Uterus (tissue), 2 donors: ENCODE data around the gene APOL4.

ENCODE experiments used
- POLR2A ChIP-seq, 2 donors: fragments of 450-650 bp; IDR thresholded peaks; one replicate each; pipeline ENCODE4 v1.6.1; 2016; ENCODE audit warnings: antibody characterized with exemption in 2 of 2, mild to moderate bottlenecking in 1 of 2, moderate library complexity in 1 of 2
- TF ChIP-seq, protein P1 (sequence below), 4 experiments: fragments of 200-600 bp in 2 of 4; fragments of 450-650 bp in 2 of 4; sonication (generic) in 2 of 4; IDR thresholded peaks; one replicate each; pipeline ENCODE4 v1.5.1; 2016 to 2019; ENCODE audit warnings: antibody characterized with exemption in 4 of 4, mild to moderate bottlenecking in 2 of 4, moderate library complexity in 1 of 4

DNA sequence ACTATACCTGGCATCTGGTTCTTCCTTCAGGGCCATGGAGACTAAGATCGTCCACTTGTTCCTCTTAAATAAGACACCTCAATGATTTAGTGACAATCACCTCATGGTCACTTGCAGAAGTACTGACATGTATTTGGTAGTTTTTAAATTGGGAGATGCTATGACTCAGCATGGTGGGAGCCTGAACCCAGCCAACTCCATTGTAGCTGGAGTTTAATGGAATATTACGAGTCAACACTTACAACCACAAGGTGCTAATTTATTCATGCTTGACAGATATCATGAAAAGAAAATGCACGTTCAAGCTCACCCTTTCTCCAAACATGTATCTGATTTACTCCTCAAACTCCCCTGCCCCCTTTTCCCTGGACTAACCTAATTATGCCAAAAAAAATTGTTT, 24.4 kb downstream of the APOL4 start:
- TF ChIP-seq, protein P1, sequence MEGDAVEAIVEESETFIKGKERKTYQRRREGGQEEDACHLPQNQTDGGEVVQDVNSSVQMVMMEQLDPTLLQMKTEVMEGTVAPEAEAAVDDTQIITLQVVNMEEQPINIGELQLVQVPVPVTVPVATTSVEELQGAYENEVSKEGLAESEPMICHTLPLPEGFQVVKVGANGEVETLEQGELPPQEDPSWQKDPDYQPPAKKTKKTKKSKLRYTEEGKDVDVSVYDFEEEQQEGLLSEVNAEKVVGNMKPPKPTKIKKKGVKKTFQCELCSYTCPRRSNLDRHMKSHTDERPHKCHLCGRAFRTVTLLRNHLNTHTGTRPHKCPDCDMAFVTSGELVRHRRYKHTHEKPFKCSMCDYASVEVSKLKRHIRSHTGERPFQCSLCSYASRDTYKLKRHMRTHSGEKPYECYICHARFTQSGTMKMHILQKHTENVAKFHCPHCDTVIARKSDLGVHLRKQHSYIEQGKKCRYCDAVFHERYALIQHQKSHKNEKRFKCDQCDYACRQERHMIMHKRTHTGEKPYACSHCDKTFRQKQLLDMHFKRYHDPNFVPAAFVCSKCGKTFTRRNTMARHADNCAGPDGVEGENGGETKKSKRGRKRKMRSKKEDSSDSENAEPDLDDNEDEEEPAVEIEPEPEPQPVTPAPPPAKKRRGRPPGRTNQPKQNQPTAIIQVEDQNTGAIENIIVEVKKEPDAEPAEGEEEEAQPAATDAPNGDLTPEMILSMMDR (IDR thresholded peaks at IDR 0.05) = no peak
- no peak for TF ChIP-seq POLR2A (IDR thresholded peaks at IDR 0.05)
